Vagina (tissue), 2 donors: ENCODE measurements around the gene FAM216B. TPM values are rescaled to one million over a fixed set of nuclear protein-coding genes. Genes with fewer than 3 reads are reported as not detected.

ENCODE experiments used
- DNase-seq, 2 donors: peaks; one replicate each; pipeline ENCODE4 v3.0.0-alpha.2; 2017; ENCODE audit errors: extremely low spot score in 2 of 2
- H3K27ac ChIP-seq: fragments of 200-600 bp; sonication (generic); one replicate; pipeline ENCODE4 v1.5.1; 2019
- H3K27me3 ChIP-seq: fragments of 200-600 bp; sonication (generic); one replicate; pipeline ENCODE4 v1.5.1; 2019
- H3K36me3 ChIP-seq, 2 donors: fragments of 200-600 bp; sonication (generic); one replicate each; pipeline ENCODE4 v1.5.1; 2017 to 2019
- H3K4me1 ChIP-seq: fragments of 200-600 bp; sonication (generic); one replicate; pipeline ENCODE4 v1.5.1; 2019
- H3K4me3 ChIP-seq, 2 donors: fragments of 200-600 bp; sonication (generic); 1 replicate in 1 of 2; 2 replicates in 1 of 2; pipeline ENCODE4 v1.5.1; 2016 to 2019
- H3K9me3 ChIP-seq: fragments of 200-600 bp; sonication (generic); one replicate; pipeline ENCODE4 v1.5.1; 2019
- POLR2A ChIP-seq, 2 donors: fragments of 450-650 bp; IDR thresholded peaks; one replicate each; pipeline ENCODE4 v1.6.1; 2017; ENCODE audit warnings: antibody characterized with exemption in 2 of 2, mild to moderate bottlenecking in 2 of 2, moderate library complexity in 2 of 2
- POLR2AphosphoS5 ChIP-seq, 2 donors: sonication (generic); formaldehyde crosslinking; IDR thresholded peaks; one replicate each; pipeline ENCODE4 v1.9.0; 2017; ENCODE audit warnings: antibody characterized with exemption in 2 of 2, mild to moderate bottlenecking in 2 of 2, low read depth in 1 of 2; ENCODE audit not compliant: insufficient read depth in 1 of 2
- intact Hi-C: fragments of 100-400 bp; cut with DNase I; formaldehyde crosslinking; loops from one replicate; pipeline ENCODE4 v1.15.1; 2023
- total RNA-seq: library from RNA; depleted of rRNA; stranded (reverse); fragments of >200 nt; gene quantifications from one replicate; pipeline ENCODE4 v1.2.3, GENCODE V29; 2016
- TF ChIP-seq, protein P1 (sequence below), 3 experiments: fragments of 450-650 bp in 2 of 3; fragments of 200-600 bp in 1 of 3; sonication (generic) in 1 of 3; IDR thresholded peaks; one replicate each; pipeline ENCODE4 v1.5.1; 2017 to 2019; ENCODE audit warnings: antibody characterized with exemption in 3 of 3, mild to moderate bottlenecking in 2 of 3, moderate library complexity in 2 of 3

FAM216B gene
- total RNA-seq, 1 donor from 2014 or later, result not detected

DNA sequence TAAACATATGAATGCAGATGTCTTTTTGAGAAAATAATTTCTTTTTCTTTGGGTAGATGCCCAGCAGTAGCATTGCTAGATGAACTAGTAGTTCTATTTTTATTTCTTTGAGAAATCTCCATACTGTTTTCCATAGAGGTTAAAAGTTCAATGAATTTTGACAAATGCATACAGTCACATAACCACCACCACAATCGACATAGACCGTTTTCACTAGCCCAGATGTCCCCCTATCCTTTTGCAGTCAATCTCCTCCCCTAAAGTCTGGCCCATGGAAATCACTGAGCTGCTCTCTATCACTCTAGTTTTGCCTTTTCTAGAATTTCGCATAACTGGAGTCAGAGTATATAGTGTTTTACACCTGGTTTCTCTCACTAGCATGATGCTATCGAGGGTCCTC, 10.8 kb downstream of the FAM216B start:
- no peak overlapping the region for H3K4me3 ChIP-seq
- H3K36me3 ChIP-seq, result no peaks in the 10 kb centered on the region
- TF ChIP-seq, protein P1, sequence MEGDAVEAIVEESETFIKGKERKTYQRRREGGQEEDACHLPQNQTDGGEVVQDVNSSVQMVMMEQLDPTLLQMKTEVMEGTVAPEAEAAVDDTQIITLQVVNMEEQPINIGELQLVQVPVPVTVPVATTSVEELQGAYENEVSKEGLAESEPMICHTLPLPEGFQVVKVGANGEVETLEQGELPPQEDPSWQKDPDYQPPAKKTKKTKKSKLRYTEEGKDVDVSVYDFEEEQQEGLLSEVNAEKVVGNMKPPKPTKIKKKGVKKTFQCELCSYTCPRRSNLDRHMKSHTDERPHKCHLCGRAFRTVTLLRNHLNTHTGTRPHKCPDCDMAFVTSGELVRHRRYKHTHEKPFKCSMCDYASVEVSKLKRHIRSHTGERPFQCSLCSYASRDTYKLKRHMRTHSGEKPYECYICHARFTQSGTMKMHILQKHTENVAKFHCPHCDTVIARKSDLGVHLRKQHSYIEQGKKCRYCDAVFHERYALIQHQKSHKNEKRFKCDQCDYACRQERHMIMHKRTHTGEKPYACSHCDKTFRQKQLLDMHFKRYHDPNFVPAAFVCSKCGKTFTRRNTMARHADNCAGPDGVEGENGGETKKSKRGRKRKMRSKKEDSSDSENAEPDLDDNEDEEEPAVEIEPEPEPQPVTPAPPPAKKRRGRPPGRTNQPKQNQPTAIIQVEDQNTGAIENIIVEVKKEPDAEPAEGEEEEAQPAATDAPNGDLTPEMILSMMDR (IDR thresholded peaks at IDR 0.05), result no peak
- TF ChIP-seq POLR2AphosphoS5 (IDR thresholded peaks at IDR 0.05; ENCODE audit: insufficient read depth in 1 of 2, low read depth in 1 of 2) (no peak), POLR2A (IDR thresholded peaks at IDR 0.05) (no peak)
- no peak overlapping the region for H3K27ac ChIP-seq
- H3K27me3 ChIP-seq, result no peaks in the 10 kb centered on the region
- no peak for DNase-seq
- H3K4me1 ChIP-seq, result no peaks in the 10 kb centered on the region
- no peaks in the 10 kb centered on the region for H3K9me3 ChIP-seq
- intact Hi-C loops, result no loop called here

DNA sequence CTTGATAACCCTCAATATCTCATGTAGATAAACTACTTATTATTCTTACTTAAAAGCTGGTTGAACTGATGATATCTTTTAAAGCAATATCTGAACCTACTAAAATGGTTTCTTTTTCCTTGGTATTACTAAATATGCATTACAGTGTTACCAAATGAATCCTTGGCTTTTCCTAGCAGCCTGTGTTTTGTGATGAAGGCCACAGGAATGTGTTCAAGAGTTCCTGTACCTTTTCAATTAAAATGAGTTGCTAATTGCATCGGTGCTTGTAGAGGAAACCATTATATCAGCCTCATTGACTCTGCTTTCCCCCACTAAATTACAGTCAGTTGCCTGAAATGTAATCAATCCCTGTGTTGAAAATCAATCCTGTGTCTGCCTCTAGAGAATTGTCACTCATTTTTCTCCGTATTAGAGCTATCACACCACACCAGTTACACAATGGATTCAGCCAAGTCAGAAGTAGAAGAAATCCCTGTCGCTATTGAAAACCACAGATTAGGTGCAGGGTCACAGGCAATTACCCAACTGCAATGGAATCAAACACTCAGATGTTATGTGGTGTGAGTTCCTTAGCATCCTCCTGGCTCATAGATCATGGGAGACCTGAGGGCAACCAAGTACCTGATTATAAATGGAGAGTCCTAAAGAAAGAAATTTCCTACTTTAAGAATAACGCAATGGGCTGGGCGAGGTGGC, 13.3 kb downstream of the FAM216B start:
- Histone ChIP-seq H3K27ac (no peak overlapping the region), H3K27me3 (no peaks in the 10 kb centered on the region), H3K36me3 (no peaks in the 10 kb centered on the region), H3K4me1 (no peaks in the 10 kb centered on the region), H3K4me3 (no peak overlapping the region), H3K9me3 (no peaks in the 10 kb centered on the region)
- intact Hi-C loops, result no loop called here
- TF ChIP-seq POLR2A (IDR thresholded peaks at IDR 0.05), result no peak
- no peak for TF ChIP-seq POLR2AphosphoS5 (IDR thresholded peaks at IDR 0.05; ENCODE audit: insufficient read depth in 1 of 2, low read depth in 1 of 2)
- TF ChIP-seq, protein P1 (IDR thresholded peaks at IDR 0.05), result no peak
- DNase-seq, result no peak

DNA sequence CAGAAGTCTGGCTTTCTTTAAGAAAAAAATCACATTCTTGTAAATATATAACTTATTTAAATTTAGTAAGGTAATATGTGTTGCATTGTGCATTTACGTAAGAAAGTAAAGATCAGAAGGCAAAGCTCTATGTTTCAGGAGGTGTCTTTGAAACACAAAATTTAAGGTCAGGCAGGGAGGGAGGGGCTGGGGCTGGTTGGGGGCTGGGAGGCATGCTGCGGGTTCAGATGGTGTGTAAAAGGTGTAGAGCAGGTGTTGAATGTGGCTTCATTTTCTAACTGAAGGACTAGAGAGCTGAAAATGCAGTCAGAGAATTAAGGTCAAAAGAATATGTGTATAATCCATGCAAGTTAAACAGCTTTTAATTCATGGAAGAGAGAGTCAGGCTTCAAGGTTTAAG, 14.3 kb downstream of the FAM216B start:
- TF ChIP-seq, protein P1 (IDR thresholded peaks at IDR 0.05), result no peak
- TF ChIP-seq POLR2AphosphoS5 (IDR thresholded peaks at IDR 0.05; ENCODE audit: insufficient read depth in 1 of 2, low read depth in 1 of 2) (no peak), POLR2A (IDR thresholded peaks at IDR 0.05) (no peak)
- Histone ChIP-seq H3K9me3 (no peaks in the 10 kb centered on the region), H3K36me3 (no peaks in the 10 kb centered on the region), H3K4me1 (no peaks in the 10 kb centered on the region), H3K27ac (no peak overlapping the region), H3K4me3 (no peak overlapping the region), H3K27me3 (no peaks in the 10 kb centered on the region)
- no peak for DNase-seq
- intact Hi-C loops, result no loop called here

DNA sequence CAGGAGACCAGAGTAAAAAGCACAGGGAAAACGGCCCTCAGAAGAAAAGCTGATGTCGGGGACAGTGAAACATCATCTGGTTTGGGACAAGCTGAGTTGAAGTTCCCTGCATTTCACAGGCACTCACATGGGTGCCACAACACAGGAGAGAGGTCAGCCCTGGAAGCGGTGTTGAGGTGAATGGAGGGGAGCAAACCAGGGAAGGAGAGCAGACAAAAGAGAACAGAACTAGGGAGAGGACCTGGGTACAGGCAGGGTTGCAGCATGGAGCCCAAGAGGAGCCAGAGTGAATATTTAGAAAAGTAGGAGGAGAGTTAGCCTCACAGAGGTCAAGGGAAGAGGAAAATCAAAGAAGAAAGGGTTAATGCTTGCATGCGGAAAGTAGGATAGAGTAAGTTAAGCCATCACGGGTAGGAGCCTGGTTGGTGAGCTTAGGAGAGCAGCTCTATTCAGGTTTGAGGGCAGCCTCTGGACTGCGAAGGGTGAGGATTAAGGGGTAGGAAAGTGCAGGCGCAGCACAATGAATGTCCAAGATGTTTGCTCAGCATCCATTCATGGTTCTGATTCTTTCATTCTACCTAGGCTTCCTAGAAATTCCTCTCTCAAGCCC, 15.5 kb downstream of the FAM216B start:
- Histone ChIP-seq H3K9me3 (no peaks in the 10 kb centered on the region), H3K27me3 (no peaks in the 10 kb centered on the region), H3K36me3 (no peaks in the 10 kb centered on the region), H3K4me3 (no peak overlapping the region), H3K27ac (no peak overlapping the region), H3K4me1 (no peaks in the 10 kb centered on the region)
- TF ChIP-seq POLR2A (IDR thresholded peaks at IDR 0.05), result no peak
- TF ChIP-seq, protein P1 (IDR thresholded peaks at IDR 0.05), result no peak
- TF ChIP-seq POLR2AphosphoS5 (IDR thresholded peaks at IDR 0.05; ENCODE audit: insufficient read depth in 1 of 2, low read depth in 1 of 2), result no peak
- intact Hi-C loops, result no loop called here
- no peak for DNase-seq

DNA sequence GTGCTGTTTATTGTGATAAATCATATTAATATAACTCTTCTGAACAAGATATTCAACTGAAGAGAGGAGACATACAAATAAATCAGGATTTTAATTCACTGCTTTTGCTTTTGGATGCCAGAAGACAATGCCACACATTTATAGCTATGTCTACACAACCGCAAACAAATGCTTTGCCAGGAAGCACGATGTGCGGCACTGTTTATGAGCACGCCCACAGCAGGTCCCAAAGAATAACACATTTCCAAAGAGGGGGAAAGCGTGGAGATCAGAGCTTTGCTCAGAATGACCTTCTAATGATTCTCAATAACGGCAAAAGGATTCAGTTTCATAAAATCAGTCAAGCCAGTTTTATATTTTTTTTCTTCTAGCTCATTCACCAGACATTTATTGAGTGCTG, 16.7 kb downstream of the FAM216B start:
- Histone ChIP-seq H3K36me3 (no peaks in the 10 kb centered on the region), H3K27me3 (no peaks in the 10 kb centered on the region), H3K27ac (no peak overlapping the region), H3K4me1 (no peaks in the 10 kb centered on the region), H3K4me3 (no peak overlapping the region), H3K9me3 (no peaks in the 10 kb centered on the region)
- intact Hi-C loops, result no loop called here
- TF ChIP-seq POLR2AphosphoS5 (IDR thresholded peaks at IDR 0.05; ENCODE audit: insufficient read depth in 1 of 2, low read depth in 1 of 2), result no peak
- TF ChIP-seq, protein P1 (IDR thresholded peaks at IDR 0.05), result no peak
- TF ChIP-seq POLR2A (IDR thresholded peaks at IDR 0.05), result no peak
- no peak for DNase-seq
